HuH-7.5 (cell line): ENCODE data around the gene TBC1D22B.
"Not testable (repeated sequence)": the region's sequence is repeated elsewhere in the genome, so short reads cannot be mapped to it uniquely, and the experiment has no call there.

ENCODE experiments used
- DNase-seq: peaks from one replicate; pipeline ENCODE4 v3.0.0; 2011; ENCODE audit warnings: low spot score

TBC1D22B gene

DNA sequence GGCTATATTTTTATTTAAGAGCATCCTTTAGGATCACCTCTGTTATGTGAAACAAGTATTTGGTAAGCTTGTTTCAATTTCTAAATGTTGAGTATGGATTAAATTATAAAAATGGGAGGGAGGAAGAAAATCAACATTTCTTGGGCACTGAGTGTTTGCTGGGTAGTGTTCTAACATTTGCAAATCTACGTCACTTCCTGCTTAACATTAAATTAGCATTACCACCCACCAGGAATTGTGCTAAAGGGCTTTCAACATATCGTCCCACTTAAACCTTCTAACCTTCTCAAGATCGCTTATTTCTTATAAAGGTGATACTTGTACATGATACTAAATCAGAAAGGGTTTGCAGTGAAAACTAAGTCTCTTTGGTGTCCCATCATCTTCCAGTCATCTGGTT, 8.3 kb downstream of the TBC1D22B start:
- DNase-seq = no peak

DNA sequence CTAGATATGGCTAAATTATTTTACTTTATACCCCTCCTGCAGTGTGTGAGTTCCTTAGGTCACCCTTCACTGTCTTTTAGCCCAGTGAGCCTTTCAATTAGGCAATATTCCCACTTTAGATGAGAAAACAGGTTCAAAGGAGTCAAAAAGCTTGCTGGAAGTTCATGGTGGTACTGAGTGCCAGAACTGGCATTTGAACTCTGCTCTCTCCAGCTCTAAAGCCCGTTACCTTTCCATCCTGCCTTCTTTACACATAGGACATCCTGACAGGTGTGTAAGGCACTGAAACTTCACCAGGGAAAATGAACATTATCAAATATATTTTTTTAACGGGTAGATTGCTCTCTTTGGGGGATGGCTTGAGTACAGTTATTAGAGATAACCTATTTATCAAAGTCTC, 11.5 kb downstream of the TBC1D22B start:
- no peak for DNase-seq

DNA sequence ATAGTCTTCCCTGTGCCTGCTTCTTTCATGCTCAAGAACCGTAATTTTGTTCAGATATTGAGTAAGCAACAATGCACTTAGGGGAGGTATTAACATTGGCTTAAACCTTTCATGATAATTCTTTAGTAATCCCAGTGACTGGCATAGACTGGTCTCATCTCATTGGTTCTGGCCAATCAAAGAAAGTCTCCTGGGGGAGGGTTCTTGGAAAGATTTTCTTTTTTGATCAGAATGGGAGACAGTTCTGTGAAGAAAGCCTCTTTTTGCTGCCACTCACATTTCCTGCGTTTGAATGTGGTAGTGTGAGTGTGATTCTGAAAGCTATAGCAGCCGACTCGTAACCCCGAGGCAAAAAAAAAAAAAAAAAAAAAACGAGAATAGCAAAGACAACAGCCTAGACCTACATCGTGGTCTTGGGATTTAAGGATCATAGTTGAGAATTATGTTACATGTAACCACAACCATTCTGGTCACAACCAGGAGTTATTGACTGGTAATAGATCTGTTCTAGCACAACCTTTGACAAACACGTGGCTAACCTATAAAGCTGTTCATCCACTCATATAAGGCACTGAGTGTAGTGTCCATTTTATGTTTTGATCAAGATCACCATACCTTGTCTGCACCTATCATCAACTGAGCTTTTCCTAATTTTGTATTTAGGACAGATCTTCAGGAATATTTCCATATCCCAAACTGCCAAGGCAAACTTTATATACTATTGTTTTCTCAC, 15.4 kb downstream of the TBC1D22B start:
- DNase-seq = no peak

DNA sequence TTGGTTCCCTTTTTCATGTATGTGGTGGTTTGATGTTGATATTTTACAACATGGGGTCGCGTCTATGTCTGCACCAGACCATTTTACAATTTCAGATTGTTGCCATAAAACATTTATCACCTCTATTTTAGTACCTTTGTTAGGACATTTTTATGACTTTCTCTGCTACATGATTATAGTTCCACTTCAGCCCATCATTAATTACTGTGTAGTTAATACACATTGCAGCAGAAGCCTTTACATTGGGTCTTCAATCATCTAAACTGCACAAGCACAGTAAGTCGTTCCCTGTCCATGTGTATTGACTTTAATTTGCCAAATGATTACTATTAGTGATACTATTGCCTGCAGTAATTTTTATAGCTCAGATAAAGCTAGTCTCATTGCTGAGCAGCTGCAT, 16.1 kb downstream of the TBC1D22B start:
- no peak for DNase-seq

DNA sequence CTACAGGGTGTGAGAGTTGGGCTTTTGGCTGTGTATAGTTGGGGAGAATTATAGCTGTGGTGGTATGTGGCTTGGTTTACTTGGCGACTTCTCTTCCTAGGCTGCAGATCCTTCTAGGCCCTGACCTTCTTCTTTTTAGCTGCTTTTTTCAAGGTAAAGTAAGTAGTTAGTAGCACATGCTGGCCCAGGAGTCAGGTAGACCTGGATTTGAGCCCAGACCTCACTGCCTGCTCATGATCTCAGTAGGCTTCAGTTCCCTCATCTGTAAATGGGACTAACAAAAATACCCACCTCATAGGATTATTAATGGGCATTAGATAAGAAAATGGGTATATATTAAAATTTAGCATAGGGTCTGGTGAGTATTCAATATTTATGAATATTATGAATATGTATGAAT, 17.8 kb downstream of the TBC1D22B start:
- DNase-seq = no peak

DNA sequence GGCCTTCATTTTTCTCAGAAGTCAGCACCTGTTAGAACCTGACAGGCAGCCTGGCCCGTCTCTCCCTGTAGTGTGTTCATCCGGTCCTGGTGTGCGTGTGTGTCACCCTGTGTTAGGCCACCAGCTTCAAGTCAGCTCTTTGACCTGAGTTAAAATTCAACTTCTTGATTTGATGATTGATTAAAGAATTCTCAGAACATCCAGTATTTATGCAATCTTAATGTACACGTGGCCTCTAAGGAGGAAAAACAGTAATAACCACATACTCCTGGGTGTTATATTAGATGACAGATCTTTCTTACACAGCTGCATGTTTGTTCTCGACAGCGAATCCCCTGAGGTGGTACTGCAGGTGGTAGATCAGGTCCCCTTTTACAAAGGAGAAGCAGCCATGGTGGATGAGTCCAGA, 19.4 kb downstream of the TBC1D22B start:
- DNase-seq = no peak

DNA sequence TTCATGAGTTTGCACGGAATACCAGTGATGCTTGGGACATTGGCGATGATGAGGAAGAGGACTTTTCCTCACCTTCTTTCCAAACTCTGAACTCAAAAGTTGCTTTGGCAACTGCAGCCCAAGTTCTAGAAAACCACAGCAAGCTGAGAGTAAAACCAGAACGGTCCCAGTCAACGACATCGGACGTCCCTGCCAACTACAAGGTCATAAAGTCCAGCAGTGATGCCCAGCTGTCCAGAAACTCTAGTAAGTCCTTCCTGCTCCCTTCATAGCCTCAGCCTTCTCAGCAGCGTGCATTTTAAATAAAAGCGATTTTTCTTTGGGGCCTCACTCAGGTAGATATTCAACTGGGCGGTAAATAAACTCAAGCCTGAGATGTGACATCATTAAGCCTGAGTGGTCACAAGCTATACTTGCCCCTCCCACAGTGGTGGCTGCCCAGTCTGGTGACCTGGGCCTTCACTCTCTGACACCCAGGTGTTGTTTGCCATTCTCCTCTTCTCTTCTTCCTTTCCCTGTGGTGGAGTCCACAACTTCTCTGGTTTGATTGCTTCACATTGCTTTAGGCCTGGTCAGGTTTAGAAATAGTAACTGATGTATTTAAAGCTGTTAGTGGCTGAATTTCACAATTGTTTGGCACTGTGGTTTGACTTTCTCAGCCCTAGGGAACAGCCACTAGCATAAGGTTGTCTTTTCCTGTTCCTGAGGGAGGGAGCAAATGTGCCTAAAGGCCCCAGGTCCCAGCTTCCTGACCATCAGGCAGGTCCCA, 22.0 kb downstream of the TBC1D22B start:
- no peak for DNase-seq

DNA sequence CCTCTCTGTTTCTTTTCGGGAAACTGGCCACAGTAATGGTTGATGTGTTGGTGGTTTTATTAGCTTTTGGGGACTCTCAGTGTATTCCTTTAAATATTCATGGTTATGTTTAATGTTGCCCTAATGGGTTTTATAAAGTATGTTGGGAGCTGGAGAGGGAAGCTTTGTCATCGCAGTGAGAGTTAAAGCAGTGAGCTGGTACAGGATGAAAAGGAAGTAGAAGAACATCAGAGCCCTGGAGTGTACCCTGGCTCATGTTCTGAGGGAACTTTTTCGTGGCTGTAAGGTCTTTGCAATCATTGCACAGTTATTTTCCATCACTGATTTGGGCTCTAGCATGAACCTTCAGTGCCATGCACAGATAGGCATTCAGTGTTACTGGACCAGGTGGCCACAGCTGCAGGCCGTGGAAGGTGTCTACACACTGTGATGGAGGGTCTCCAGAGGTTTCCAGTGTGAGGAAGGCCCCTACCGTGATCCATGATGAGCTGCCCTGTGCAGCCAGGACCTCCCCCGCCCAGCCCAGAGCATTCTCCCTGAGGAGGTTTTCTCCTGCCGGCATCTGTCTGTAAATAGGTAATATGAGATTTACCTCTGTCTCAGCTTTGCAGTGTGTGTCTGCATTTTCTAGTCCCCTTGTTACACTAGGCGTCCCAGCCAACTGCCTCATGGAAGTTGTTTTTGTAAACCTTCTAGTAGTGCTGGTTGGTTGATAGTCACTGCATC, 22.8 kb downstream of the TBC1D22B start:
- DNase-seq = no peak

DNA sequence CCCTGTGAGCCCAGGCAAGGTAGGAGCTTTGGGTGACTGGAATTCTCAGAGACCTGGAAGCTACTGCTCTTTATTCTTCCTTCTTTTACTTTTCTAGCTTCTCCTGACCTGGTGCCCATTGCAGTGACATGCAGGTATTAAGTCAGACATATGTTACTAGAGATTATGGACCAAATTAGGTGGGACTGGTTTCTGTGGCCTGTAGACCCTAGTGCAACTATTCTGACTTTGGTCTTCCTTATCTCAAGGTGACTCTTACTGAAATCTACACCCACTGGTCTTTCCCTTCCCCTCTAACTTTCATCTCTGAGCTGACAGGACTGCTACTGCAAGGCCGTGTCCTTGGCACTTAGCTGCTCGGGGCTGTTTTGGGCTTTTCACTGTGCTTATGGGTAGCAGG, 24.8 kb downstream of the TBC1D22B start:
- DNase-seq = no peak

DNA sequence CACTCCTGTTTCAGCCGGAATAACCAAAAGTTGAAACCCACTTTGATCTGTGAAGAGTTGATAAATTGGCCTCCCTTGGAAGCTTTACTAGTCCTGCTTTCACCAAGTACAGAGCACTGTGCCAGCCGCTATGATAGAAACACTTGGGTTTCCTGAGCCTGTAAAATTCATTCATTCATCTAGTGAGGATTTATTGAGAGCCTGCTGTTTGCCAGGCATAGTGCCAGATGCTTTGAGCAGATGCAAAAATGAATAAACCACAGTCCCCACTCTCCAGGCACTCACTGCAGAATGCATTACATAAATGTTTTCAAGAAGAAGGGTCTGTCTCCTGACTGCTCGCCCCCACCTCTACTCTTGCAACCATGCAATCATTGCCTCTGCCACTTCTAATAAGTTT, 25.7 kb downstream of the TBC1D22B start:
- DNase-seq = no peak

DNA sequence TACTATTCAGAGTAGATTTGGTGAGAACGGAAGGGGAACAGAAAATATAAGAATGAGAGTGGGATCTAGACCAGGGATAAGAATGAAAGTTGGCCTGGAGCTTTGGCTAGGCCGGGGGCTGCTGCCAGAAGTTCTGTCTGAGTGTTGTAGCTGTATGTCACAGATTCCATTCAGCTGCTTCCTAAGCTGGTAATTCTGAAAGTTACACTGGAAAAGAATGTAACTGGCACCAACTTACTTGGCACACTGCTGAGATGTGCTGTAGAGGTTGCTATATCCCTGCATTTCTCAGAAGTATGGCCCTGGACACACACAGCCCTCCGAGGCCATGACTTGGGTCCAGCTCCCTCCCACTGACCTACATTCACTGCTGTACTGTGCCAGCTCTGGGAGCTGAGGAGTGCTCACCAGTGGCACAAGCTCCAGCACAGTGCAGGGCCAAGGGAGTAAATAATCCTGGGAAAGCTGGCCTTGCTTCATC, 26.1 kb downstream of the TBC1D22B start:
- DNase-seq = no peak

DNA sequence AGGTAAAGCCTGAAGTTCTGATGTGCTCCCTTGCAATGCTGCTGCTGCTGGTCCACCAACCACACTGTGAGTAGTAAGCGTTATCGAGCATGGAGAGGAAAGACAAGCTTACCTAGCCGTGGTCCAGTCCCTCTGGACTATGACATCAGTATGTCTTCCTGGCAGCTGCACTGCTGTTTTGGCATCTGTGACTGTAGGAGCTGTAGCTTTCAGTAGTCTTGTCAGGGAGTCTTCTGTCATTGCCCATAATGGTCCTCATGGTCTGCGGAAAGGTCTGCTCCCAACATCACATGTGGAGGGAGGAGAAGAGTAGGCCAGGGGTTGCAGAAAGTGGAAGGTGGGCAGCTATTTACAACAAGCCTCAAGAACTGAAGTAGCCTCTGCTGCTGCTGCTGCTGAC, 27.2 kb downstream of the TBC1D22B start:
- no peak for DNase-seq

DNA sequence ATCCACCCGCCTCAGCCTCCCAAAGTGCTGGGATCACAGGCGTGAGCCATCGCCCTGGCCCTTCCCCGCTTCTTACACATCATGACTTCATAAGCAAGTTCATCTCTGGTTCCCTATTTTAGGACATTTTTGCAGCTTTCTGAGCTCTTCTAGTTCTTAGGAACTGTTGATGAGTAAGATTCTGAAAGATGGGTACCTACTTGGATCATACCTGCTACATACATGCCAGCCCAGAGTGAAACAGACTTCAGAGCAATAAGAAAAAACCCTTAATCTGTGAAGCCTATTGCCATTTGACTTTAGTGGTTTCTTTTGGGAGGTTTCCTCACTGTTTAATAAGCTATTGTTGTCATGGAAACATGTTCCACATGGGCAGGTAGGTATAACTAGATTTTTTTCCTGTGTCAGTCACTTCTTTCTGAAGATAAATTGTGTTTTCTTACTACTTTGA, 28.3 kb downstream of the TBC1D22B start:
- no peak for DNase-seq

DNA sequence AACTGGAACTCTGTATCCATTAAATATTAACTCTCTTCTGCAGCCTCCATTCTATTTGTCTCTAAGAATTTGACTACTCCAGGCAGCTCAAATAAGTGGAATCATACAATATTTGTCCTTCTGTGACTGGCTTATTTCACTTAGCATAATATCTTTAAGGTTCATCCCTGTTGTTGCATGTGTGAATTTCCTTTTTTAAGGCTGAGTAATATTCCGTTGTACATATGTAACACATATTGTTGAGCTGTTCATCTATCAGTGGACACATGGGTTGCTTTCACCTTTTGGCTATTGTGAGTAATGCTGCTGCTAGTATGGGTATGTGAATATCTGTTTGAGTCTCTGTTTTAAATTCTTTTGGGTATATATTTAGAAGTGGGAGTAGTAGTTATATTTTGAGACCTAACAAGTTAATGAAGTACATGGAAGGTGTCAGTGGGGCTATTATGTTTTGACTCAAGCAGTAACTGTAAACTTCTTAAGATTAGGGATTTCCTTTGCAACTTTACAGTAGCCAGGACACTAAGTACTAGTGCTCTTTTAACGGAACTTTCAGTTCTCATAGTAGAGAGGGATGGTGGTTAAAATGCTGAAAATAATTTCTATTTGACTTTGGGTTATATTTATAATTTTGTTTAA, 30.1 kb downstream of the TBC1D22B start:
- no peak for DNase-seq

DNA sequence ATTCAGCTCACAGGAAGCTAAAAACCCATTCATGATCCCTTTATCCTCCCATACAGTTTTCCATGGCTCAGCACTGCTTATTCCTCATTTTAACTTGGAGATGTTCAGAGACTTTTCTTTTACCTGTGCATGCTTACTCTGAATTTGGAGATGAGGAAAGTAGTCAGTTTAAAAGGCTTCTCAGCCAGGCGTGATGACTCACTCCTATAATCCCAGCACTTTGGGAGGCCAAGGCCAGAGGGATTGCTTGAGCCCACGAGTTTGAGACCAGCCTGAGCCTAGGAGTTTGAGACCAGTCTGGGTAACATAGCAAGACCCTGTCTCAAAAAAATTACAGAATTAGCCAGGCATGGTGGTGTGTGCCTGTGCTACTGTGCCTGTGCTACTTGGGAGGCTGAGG, 30.7 kb downstream of the TBC1D22B start:
- DNase-seq = no peak

DNA sequence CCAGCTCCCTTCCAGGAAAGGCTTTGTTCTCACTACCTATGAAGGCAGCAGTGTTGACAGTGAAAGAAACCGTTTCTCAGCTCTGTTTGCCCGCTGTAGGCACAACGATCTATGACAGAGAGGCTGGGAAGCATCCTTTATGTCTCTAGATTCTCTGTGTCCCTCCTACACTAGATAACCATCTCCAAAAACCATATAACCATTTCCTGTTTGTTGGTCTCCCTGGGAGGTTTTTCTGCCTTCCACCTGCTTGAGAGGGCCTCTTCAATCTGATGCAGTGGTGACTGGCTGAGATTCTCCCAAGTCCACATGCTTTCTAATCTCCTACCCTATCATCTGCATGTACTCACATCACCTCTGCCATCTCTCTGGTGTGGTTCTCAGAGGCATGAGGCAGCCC, 32.4 kb downstream of the TBC1D22B start:
- no peak for DNase-seq

DNA sequence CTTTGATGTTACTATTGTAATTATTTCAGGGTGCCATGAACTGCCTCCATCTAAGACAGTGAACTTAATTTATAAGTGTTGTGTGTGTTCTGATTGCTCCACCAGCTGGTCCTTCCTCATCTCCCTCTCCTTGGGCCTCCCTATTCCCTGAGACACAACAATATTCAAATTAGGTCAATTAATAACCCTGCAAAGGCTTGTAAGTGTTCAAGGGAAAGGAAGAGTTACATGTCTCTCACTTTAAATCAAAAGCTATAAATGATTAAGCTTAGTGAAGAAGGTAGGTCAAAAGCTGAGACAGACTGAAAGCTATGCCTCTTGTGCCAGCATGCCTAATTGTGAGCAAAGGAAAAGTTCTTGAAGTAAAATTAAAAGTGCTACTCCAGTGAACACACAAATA, 35.9 kb downstream of the TBC1D22B start:
- no peak for DNase-seq

DNA sequence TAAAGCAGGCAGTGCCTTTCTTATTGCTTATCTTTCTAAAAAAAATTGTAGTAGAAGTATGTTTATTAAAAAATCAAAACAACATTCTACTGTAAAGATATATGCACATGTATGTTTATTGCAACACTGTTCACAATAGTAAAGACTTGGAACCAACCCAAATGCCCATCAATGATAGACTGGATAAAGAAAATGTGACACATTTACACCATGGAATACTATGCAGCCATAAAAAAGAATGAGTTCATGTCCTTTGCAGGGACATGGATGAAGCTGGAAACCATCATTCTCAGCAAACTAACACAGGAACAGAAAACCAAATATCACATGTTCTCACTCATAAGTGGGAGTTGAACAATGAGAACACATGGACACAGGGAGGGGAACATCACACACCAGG, 40.1 kb downstream of the TBC1D22B start:
- DNase-seq = not testable (repeated sequence)

DNA sequence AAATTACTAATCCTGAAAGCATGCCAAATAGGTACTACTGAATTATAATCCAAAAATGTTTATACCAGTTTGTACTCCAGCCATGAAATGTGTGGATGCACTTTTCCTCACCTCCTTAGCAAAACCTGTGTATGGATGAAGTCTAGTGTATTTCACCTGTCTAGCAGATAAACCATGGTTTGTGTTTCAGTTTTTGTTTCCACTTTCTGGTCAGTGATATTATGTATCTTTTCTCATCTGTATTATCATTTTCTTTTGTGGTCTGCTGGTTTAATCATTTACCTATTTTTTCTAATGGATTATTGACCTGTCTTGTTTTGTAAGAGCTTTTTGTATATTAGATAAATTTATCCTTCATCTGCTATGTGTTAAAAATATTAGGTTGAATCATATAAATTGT, 41.4 kb downstream of the TBC1D22B start:
- no peak for DNase-seq

DNA sequence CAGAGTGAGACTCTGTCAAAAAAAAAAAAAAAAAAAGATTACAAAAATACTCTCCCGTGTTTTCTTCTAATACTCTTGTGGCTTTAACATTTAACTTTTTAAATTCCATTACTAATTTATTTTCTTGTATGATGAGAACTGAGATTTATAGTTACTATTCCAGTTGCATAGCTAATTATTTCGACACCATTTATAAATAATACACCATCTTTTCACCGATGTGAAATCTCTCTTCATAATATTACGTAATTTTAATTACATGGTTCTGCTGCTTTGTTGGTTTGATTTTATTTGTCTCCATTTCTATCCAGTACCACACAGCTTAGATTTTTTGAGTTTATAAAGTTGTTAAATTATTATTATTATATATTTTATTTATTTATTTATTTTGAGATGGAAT, 42.4 kb downstream of the TBC1D22B start:
- DNase-seq = no peak

DNA sequence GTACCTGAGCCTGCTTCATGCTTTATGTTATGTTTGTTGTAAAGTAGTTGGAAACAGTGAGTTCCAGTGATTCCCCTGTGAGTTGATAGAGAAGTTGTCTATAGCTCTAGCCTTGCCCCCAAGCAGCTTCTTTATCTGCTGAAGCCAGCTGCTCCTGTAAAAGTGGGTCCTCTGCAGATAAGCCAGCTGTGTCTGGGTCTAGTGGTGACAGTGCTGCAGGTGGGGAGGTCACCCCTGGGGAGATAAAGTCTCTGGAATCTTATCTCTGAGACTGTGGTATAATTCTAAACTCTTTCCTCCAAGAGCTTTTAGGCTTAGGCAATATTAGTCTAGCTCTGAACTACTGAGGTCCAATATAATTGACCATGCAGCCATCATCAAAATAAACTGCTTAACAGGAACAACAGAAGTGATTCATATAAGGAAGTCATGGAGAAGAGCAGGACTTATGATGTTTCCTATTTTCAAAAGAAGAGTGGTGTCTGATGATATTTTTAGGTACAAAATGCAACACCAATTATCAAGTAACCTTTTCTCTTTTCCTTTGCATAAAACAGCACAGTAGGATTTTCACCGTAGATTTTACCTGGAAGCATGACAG, 44.6 kb downstream of the TBC1D22B start:
- no peak for DNase-seq

DNA sequence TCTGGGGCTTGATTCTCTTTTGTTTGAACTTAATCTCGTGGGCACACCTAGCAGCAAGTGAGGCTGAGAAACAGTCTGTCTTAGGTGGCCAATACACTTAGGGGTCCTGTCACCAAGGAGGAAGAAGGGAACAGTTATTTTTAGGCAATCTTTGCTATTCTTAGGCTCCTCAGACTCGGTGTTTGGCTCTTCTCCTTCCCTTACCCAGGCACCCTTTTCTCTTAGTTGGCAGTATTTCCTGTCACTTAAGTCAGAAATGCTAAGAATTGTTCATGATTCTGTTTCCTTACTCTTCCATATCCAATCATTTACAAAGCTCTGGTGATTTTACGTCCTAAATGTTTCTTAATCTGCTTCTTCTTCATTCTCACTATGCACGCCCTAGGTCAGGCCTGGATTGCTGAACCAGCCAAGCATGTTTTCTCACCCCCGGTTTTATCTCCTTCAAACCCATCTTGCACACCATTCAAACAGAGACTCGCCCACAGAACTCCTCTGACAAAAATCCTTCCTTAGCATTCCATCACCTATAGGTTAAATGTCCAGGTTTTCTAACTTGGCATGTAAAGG, 45.6 kb downstream of the TBC1D22B start:
- DNase-seq = no peak
